Mucosa of rectum (tissue), 2 donors: ENCODE measurements around the gene CEP112.

Experiments used
- H3K27ac ChIP-seq, 2 donors: one replicate each; pipeline ENCODE4 v1.7.0; 2013; ENCODE audit warnings: inconsistent platforms in 2 of 2, low read depth in 2 of 2, low read length in 2 of 2
- H3K27me3 ChIP-seq, 2 donors: one replicate each; pipeline ENCODE4 v1.7.0; 2013; ENCODE audit warnings: low read length in 2 of 2; ENCODE audit not compliant: control insufficient read depth in 2 of 2, insufficient read depth in 2 of 2
- H3K36me3 ChIP-seq, 2 donors: one replicate each; pipeline ENCODE4 v1.7.0; 2013; ENCODE audit warnings: low read length in 2 of 2; ENCODE audit not compliant: control insufficient read depth in 2 of 2, insufficient read depth in 2 of 2
- H3K4me1 ChIP-seq, 2 donors: one replicate each; pipeline ENCODE4 v1.7.0; 2013; ENCODE audit warnings: low read length in 2 of 2, mild to moderate bottlenecking in 1 of 2; ENCODE audit not compliant: control insufficient read depth in 2 of 2, insufficient read depth in 2 of 2
- H3K4me3 ChIP-seq, 2 donors: one replicate each; pipeline ENCODE4 v1.7.0; 2013; ENCODE audit warnings: low read length in 2 of 2
- H3K9ac ChIP-seq, 2 donors: one replicate each; pipeline ENCODE4 v1.7.0; 2013; ENCODE audit warnings: low read length in 2 of 2, low read depth in 1 of 2, mild to moderate bottlenecking in 1 of 2
- H3K9me3 ChIP-seq, 2 donors: one replicate each; pipeline ENCODE4 v1.7.0; 2013; ENCODE audit warnings: low read length in 2 of 2; ENCODE audit not compliant: control insufficient read depth in 2 of 2
- donor health status: healthy.
- donor health status: Normal muscosa, but diverticular disease.

Gene CEP112

GRCh38 chr17:65973237-65973636, 218.7 kb downstream of the CEP112 start:
- Histone ChIP-seq H3K4me3 (no peak overlapping the region), H3K27me3 (no peaks in the 10 kb centered on the region), H3K27ac (no peak overlapping the region), H3K36me3 (no peaks in the 10 kb centered on the region), H3K4me1 (no peaks in the 10 kb centered on the region), H3K9ac (no peak overlapping the region), H3K9me3 (peaks cover 4 to 8% of the 10 kb centered on the region in 2 donors)

- Histone ChIP-seq H3K4me3 (no peak overlapping the region), H3K9ac (no peak overlapping the region), H3K36me3 (no peaks in the 10 kb centered on the region), H3K9me3 (peaks cover 4 to 8% of the 10 kb centered on the region in 2 donors), H3K27ac (no peak overlapping the region), H3K4me1 (no peaks in the 10 kb centered on the region), H3K27me3 (no peaks in the 10 kb centered on the region)
These were observed 224.6 kb downstream of the CEP112 start for GRCh38 chr17:65967372-65967771.

GRCh38 chr17:65966072-65966695, 225.7 kb downstream of the CEP112 start:
- H3K36me3 ChIP-seq: no peaks in the 10 kb centered on the region
- H3K27ac ChIP-seq: no peak overlapping the region
- peaks cover 3 to 8% of the 10 kb centered on the region in 2 donors for H3K9me3 ChIP-seq
- no peak overlapping the region for H3K4me3 ChIP-seq
- H3K9ac ChIP-seq: no peak overlapping the region
- no peaks in the 10 kb centered on the region for H3K27me3 ChIP-seq
- H3K4me1 ChIP-seq: no peaks in the 10 kb centered on the region

- Histone ChIP-seq H3K4me3 (no peak overlapping the region), H3K4me1 (no peaks in the 10 kb centered on the region), H3K9ac (no peak overlapping the region), H3K9me3 (peaks cover 0 to 2% of the 10 kb centered on the region in 2 donors), H3K27ac (no peak overlapping the region), H3K27me3 (no peaks in the 10 kb centered on the region), H3K36me3 (peaks cover 0 to 2% of the 10 kb centered on the region in 2 donors)
These were observed 228.8 kb downstream of the CEP112 start for GRCh38 chr17:65963179-65963578.

- Histone ChIP-seq H3K9me3 (peaks cover 0 to 2% of the 10 kb centered on the region in 2 donors), H3K4me1 (no peaks in the 10 kb centered on the region), H3K4me3 (no peak overlapping the region), H3K36me3 (peaks cover 0 to 2% of the 10 kb centered on the region in 2 donors), H3K9ac (no peak overlapping the region), H3K27me3 (no peaks in the 10 kb centered on the region), H3K27ac (no peak overlapping the region)
These were observed 232.3 kb downstream of the CEP112 start for GRCh38 chr17:65959630-65960029.

- H3K27ac ChIP-seq: no peak overlapping the region
- peaks cover 0 to 2% of the 10 kb centered on the region in 2 donors for H3K9me3 ChIP-seq
- no peaks in the 10 kb centered on the region for H3K27me3 ChIP-seq
- no peak overlapping the region for H3K4me3 ChIP-seq
- H3K9ac ChIP-seq: no peak overlapping the region
- no peaks in the 10 kb centered on the region for H3K4me1 ChIP-seq
- peaks cover 0 to 2% of the 10 kb centered on the region in 2 donors for H3K36me3 ChIP-seq
These were observed 235.1 kb downstream of the CEP112 start for GRCh38 chr17:65956814-65957213.

- Histone ChIP-seq H3K4me1 (no peaks in the 10 kb centered on the region), H3K9ac (no peak overlapping the region), H3K27me3 (no peaks in the 10 kb centered on the region), H3K9me3 (peaks cover 0 to 2% of the 10 kb centered on the region in 2 donors), H3K4me3 (no peak overlapping the region), H3K36me3 (peaks cover 0 to 2% of the 10 kb centered on the region in 2 donors), H3K27ac (no peak overlapping the region)
These were observed 237.8 kb downstream of the CEP112 start for GRCh38 chr17:65954148-65954449.

GRCh38 chr17:65953316-65954147, 238.4 kb downstream of the CEP112 start:
- Histone ChIP-seq H3K27me3 (no peaks in the 10 kb centered on the region), H3K27ac (no peak overlapping the region), H3K9ac (no peak overlapping the region), H3K4me3 (no peak overlapping the region), H3K9me3 (peaks cover 0 to 2% of the 10 kb centered on the region in 2 donors), H3K36me3 (no peaks in the 10 kb centered on the region), H3K4me1 (no peaks in the 10 kb centered on the region)

GRCh38 chr17:65952586-65952985, 239.3 kb downstream of the CEP112 start:
- Histone ChIP-seq H3K4me1 (no peaks in the 10 kb centered on the region), H3K4me3 (no peak overlapping the region), H3K36me3 (no peaks in the 10 kb centered on the region), H3K27ac (no peak overlapping the region), H3K9ac (no peak overlapping the region), H3K9me3 (no peaks in the 10 kb centered on the region), H3K27me3 (no peaks in the 10 kb centered on the region)

GRCh38 chr17:65952015-65952414, 239.9 kb downstream of the CEP112 start:
- H3K4me3 ChIP-seq: no peak overlapping the region
- no peaks in the 10 kb centered on the region for H3K9me3 ChIP-seq
- H3K4me1 ChIP-seq: no peaks in the 10 kb centered on the region
- no peaks in the 10 kb centered on the region for H3K27me3 ChIP-seq
- no peak overlapping the region for H3K27ac ChIP-seq
- no peak overlapping the region for H3K9ac ChIP-seq
- H3K36me3 ChIP-seq: no peaks in the 10 kb centered on the region
